ENCODE results near the gene PRKAR2A.
"Not testable (repeated sequence)": the region's sequence is repeated elsewhere in the genome, so short reads cannot be mapped to it uniquely, and the experiment has no call there.

Gene PRKAR2A

DNA sequence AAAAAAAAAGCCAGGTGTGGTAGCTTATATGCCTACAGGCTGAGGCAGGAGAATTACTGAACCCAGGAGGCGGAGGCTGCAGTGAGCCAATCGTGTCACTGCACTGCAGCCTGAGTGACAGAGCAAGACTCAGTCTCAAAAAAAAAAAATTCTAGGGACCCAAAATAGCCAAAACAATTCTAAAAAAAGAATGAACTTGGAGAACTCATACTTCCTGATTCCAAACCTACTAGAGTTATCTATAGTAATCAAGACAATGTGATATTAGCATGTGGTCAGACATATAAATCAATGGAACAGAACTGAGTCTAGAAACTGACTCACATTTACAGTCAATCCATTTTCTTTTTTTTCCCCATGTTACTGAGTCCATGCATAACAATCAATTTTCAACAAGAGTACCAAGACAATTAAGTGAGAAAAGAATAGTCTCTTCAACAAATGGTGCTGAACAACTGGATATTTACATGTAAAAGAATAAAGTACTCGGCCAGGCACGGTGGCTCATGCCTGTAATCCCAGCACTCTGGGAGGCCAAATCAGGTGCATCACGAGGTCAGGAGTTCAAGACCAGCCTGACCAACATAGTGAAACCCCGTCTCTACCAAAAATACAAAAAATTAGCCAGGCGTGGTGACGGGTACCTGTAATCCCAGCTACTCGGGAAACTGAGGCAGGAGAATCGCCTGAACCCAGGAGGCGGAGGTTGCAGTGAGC lies 11.9 kb downstream of the PRKAR2A start:
- DNase-seq (ENCODE audit: low spot score), result no peak

GRCh38 chr3:48832684-48833083 lies 15.0 kb downstream of the PRKAR2A start:
- no peak for DNase-seq (ENCODE audit: low spot score)

DNA sequence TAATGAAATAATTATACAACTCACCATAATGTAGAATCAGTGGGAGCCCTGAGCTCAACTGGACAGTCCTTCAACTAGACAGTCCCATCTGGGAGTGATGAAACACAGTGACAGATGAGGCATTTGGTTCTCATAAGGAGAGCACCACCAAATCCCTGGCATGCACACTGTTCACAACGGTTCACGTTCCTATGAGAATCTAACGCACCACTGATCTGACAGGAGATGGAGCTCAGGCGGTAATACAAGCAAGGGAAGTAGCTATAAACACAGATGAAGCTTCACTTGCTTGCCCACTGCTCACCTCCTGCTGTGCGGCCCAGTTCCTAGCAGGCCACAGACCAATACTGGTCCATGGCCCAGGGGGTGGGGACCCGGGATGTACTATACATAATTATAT lies 17.0 kb downstream of the PRKAR2A start:
- no peak for DNase-seq (ENCODE audit: low spot score)

- DNase-seq (ENCODE audit: low spot score), result not testable (repeated sequence)
Observed at GRCh38 chr3:48829525-48829924, 18.1 kb downstream of the PRKAR2A start.

- DNase-seq (ENCODE audit: low spot score), result not testable (repeated sequence)
Observed at GRCh38 chr3:48827874-48828273, 19.8 kb downstream of the PRKAR2A start.

GRCh38 chr3:48826451-48826850 lies 21.2 kb downstream of the PRKAR2A start:
- no peak for DNase-seq (ENCODE audit: low spot score)

GRCh38 chr3:48820612-48821324 lies 26.9 kb downstream of the PRKAR2A start:
- DNase-seq (ENCODE audit: low spot score), result no peak

- no peak for DNase-seq (ENCODE audit: low spot score)
Observed at GRCh38 chr3:48819234-48820221, 28.1 kb downstream of the PRKAR2A start.

DNA sequence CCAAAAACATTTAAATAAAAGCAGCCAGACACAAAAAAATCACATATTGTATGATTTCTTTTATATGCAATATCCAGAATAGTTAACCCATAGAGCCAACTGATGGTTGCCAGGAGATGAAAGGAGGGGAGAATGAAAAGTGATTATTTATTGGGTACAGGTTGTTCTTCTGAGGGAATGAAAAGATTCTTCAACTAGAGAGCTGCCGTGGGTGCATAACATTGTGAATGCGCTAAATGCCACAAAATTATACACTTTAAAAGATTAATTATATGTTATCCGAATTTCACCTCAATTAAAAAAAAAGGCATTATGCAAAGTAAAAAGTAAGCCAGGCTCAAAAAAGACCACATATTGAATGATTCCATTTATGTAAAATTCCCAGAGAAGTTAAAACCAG lies 36.1 kb downstream of the PRKAR2A start:
- DNase-seq (ENCODE audit: low spot score), result no peak

GRCh38 chr3:48804930-48805329 lies 42.7 kb downstream of the PRKAR2A start:
- no peak for DNase-seq (ENCODE audit: low spot score)

DNA sequence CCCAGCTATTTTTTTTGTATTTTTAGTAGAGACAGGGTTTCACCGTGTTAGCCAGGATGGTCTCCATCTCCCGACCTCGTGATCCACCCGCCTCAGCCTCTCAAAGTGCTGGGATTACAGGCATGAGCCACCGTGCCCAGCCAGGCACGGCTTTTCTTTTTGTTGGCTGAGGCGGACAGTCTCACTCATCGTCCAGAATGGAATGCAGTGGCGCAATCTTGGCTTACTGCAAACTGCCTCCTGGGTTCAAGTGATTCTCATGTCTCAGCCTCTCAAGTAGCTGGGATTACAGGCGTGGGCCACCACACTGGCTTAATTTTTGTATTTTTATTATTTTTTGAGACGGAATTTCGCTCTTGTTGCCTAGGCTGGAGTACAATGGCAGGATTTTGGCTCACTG lies 46.8 kb downstream of the PRKAR2A start:
- not testable (repeated sequence) for DNase-seq (ENCODE audit: low spot score)

- DNase-seq (ENCODE audit: low spot score), result no peak
Observed at GRCh38 chr3:48798998-48799397, 48.7 kb downstream of the PRKAR2A start.

DNA sequence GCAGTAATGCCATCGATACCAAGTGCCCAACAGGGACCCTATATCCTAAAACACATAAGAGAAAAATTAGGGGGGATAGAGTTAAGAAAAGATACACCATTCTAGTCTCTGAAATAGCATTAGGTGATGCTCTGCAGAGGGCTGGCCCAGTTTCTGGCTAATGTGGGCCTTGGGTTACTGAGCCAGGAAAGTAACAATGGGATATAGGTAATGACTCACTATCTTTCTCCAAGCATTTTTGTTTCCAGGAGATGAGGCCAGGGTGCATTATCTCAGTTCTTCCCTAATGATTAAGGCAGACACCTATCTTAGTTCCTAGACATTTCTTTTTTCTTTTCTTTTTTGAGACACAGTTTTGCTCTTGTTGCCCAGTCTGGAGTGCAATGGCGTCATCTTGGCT lies 50.0 kb downstream of the PRKAR2A start:
- no peak for DNase-seq (ENCODE audit: low spot score)

- DNase-seq (ENCODE audit: low spot score), result no peak
Observed at GRCh38 chr3:48795997-48796732, 51.5 kb downstream of the PRKAR2A start.

DNA sequence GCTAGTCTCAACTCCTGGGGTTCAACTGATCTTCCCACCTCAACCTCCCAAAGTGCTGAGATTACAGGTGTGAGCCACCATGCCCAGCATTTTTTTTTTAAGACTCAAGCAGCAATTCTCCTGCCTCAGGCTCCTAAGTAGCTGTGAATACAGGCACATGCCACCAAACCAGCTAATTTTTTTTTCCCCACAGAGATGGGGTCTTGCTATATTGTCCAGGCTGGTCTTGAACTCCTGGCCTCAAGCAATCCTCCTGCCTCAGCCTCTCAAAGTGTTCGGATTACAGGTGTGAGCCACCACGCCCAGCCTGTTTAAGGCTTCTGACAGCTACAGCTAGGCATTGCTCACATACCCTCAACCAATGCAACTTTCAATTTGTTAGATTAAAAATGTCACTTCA lies 54.2 kb downstream of the PRKAR2A start:
- DNase-seq (ENCODE audit: low spot score), result not testable (repeated sequence)

GRCh38 chr3:48789665-48790064 lies 58.0 kb downstream of the PRKAR2A start:
- DNase-seq (ENCODE audit: low spot score), result no peak

GRCh38 chr3:48788544-48789162 lies 59.0 kb downstream of the PRKAR2A start:
- DNase-seq (ENCODE audit: low spot score), result no peak

- DNase-seq (ENCODE audit: low spot score), result no peak
Observed at GRCh38 chr3:48784426-48785120, 63.1 kb downstream of the PRKAR2A start.

DNA sequence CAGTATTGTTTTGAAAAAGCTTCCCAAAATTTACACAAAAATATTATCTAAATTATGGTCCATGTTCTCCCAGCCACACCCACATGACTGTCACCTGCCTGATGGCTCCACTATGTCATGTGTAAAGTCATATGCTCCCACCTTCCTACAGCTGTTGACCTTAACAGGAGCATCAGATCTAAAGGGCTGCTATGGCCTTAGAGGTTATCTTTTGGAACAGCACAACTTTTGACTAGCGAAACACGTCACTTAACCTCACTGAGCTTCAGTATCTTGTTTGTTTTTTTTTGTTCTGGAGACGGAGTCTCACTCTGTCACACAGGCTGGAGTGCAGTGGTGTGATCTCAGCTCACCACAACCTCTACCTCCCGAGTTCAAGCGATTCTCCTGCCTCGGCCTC lies 64.4 kb downstream of the PRKAR2A start:
- DNase-seq (ENCODE audit: low spot score), result no peak

- no peak for DNase-seq (ENCODE audit: low spot score)
Observed at GRCh38 chr3:48782046-48782445, 65.6 kb downstream of the PRKAR2A start.

DNA sequence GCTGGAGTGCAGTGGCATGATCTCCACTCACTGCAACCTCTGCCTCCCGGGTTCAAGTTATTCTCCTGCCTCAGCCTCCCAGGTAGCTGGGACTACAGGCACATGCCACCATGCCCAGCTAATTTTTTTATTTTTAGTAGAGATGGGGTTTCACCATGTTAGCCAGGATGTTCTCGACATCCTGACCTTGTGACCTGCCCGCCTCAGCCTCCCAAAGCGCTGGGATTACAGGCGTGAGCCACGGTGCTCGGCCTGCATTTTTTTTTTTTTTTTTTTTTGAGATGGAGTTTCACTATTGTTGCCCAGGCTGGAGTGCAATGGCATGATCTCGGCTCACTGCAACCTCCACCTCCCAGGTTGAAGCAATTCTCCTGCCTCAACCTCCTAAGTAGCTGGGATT lies 69.1 kb downstream of the PRKAR2A start:
- DNase-seq (ENCODE audit: low spot score), result not testable (repeated sequence)

Measured in left forelimb (tissue), 1 donor.